Testis (tissue), 3 donors: ENCODE measurements around the gene ZXDC. TPM values are rescaled to one million over a fixed set of nuclear protein-coding genes. Genes with fewer than 3 reads are reported as not detected.

ENCODE experiments used
- DNase-seq: peaks from one replicate; pipeline ENCODE4 v3.0.0-alpha.2; 2019
- H3K27ac ChIP-seq, 2 donors: fragments of 200-600 bp; sonication (generic); one replicate each; pipeline ENCODE4 v1.5.1; 2019
- H3K27me3 ChIP-seq: fragments of 200-600 bp; sonication (generic); one replicate; pipeline ENCODE4 v1.5.1; 2019
- H3K36me3 ChIP-seq: fragments of 200-600 bp; sonication (generic); one replicate; pipeline ENCODE4 v1.5.1; 2017; ENCODE audit warnings: low read depth; ENCODE audit errors: missing control alignments
- H3K4me1 ChIP-seq: fragments of 200-600 bp; sonication (generic); one replicate; pipeline ENCODE4 v1.5.1; 2019
- H3K4me3 ChIP-seq, 2 donors: fragments of 200-600 bp; sonication (generic); one replicate each; pipeline ENCODE4 v1.5.1; 2017 to 2019
- H3K9me3 ChIP-seq: fragments of 200-600 bp; sonication (generic); one replicate; pipeline ENCODE4 v1.5.1; 2017
- POLR2A ChIP-seq: fragments of 450-650 bp; IDR thresholded peaks from one replicate; pipeline ENCODE4 v1.6.1; 2017; ENCODE audit warnings: antibody characterized with exemption, mild to moderate bottlenecking, moderate library complexity
- WGBS, 2 donors: methylation state at CpG; one replicate each; pipeline ENCODE4 v1.1.5; 2018; 5-methylcytosine and 5-hydroxymethylcytosine counted together
- intact Hi-C: fragments of 100-400 bp; cut with DNase I; formaldehyde crosslinking; loops from one replicate; pipeline ENCODE4 v1.15.1; 2023; ENCODE audit warnings: low total_unique reads
- polyA plus RNA-seq: library from polyadenylated mRNA; stranded (reverse); fragments of 350-450 nt; fragmentation: Illumina TruSeq; extraction: RNeasy Lipid Tissue Mini Kit (QIAGEN cat#74804); gene quantifications from one replicate; pipeline ENCODE4 v1.2.3, GENCODE V29; 2014; ENCODE audit warnings: low read depth, low replicate concordance; ENCODE audit not compliant: insufficient read depth
- total RNA-seq, 2 donors: library from RNA; depleted of rRNA; stranded (reverse); fragments of >200 nt; gene quantifications; one replicate each; pipeline ENCODE4 v1.2.3, GENCODE V29; 2016
- TF ChIP-seq, protein P1 (sequence below), 3 experiments: fragments of 450-650 bp in 2 of 3; fragments of 200-600 bp in 1 of 3; sonication (generic) in 1 of 3; IDR thresholded peaks; one replicate each; pipeline ENCODE4 v1.5.1; 2016 to 2019; ENCODE audit warnings: antibody characterized with exemption in 3 of 3, mild to moderate bottlenecking in 2 of 3, moderate library complexity in 1 of 3

The ZXDC gene
- total and polyA plus RNA-seq, 3 donors from 2014 or later, result 25.6 to 80.3 (median 78.9) TPM

DNA sequence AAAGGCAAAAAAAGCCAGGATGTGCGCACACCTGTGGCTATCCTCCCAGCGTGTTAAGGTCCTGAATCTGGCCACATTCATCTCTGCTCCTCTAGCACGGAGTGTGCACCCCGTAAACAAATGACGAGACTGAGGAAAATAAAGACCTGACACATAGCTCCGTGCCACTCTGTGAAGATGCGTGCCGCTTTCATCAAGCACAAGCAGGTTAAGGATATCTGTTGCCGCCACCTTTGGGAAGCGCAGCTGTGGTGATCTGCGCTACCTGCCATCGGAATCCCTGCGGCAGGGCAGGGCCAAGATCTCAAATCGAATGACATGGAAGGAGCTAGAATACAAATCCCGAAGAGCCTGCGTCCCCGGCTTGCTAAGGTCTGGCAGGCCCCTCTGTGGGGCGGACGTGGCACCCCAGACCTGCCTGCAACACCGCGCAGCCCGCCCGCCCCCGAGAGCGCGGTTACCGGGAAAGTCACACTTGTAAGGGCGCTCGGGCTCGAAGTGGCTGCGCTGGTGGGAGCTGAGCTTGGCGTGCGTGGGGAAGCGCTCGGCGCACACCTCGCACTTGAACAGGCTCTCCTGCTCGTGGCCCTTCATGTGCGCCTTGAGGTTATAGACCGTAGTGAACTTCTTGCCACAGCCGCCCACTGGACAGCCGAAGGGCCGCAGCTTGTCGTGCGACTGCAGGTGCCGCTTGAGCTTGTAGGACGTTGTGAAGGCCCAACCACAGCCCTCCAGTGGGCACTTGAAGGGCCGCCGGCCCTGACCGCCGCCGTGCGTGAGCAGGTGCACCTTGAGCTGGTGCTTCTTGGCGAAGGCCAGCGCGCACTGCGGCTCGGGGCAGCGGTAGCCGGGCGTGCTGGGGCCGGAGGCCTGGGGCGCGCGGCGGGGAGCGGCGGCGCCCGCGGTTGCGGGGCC, 936 bp downstream of the ZXDC start:
- DNase-seq, result peak; percentile 49
- intact Hi-C loops, result no loop called here
- WGBS, 2 donors, result 5 to 9% methylated on average over 31 to 44 of the region's 72 CpGs

GRCh38 chr3:126473292-126474168, 2.2 kb downstream of the ZXDC start:
- H3K9me3 ChIP-seq, result no peaks in the 10 kb centered on the region
- intact Hi-C loops, result no loop called here
- TF ChIP-seq, protein P1, sequence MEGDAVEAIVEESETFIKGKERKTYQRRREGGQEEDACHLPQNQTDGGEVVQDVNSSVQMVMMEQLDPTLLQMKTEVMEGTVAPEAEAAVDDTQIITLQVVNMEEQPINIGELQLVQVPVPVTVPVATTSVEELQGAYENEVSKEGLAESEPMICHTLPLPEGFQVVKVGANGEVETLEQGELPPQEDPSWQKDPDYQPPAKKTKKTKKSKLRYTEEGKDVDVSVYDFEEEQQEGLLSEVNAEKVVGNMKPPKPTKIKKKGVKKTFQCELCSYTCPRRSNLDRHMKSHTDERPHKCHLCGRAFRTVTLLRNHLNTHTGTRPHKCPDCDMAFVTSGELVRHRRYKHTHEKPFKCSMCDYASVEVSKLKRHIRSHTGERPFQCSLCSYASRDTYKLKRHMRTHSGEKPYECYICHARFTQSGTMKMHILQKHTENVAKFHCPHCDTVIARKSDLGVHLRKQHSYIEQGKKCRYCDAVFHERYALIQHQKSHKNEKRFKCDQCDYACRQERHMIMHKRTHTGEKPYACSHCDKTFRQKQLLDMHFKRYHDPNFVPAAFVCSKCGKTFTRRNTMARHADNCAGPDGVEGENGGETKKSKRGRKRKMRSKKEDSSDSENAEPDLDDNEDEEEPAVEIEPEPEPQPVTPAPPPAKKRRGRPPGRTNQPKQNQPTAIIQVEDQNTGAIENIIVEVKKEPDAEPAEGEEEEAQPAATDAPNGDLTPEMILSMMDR (IDR thresholded peaks at IDR 0.05), result no peak
- TF ChIP-seq POLR2A, result no peak
- peak overlapping the region in 1 of 2 donors; percentile 68 for H3K4me3 ChIP-seq
- DNase-seq, result no peak
- no peaks in the 10 kb centered on the region for H3K36me3 ChIP-seq
- no peaks in the 10 kb centered on the region for H3K27me3 ChIP-seq
- 45 to 68% methylated on average over 14 of the region's 14 CpGs for WGBS, 2 donors
- H3K27ac ChIP-seq, result no peak overlapping the region
- H3K4me1 ChIP-seq, result peaks cover 27% of the 10 kb centered on the region

More for the DNA sequence above, 936 bp downstream of the ZXDC start:
- Histone ChIP-seq H3K9me3 (no peaks in the 10 kb centered on the region), H3K4me3 (peak overlapping the region; percentile 68 to 88), H3K4me1 (peaks cover 27% of the 10 kb centered on the region), H3K27ac (peak overlapping the region; percentile 36 to 95), H3K27me3 (no peaks in the 10 kb centered on the region), H3K36me3 (no peaks in the 10 kb centered on the region)
- TF ChIP-seq POLR2A, result no peak

GRCh38 chr3:126472277-126473006, 3.2 kb downstream of the ZXDC start:
- no peaks in the 10 kb centered on the region for H3K9me3 ChIP-seq
- 46 to 53% methylated on average over 8 of the region's 8 CpGs for WGBS, 2 donors
- no peaks in the 10 kb centered on the region for H3K27me3 ChIP-seq
- H3K36me3 ChIP-seq, result no peaks in the 10 kb centered on the region
- intact Hi-C loops, result no loop called here
- peak; percentile 43 for DNase-seq
- no peak for TF ChIP-seq POLR2A
- TF ChIP-seq, protein P1 (IDR thresholded peaks at IDR 0.05), result no peak
- H3K4me1 ChIP-seq, result peaks cover 27% of the 10 kb centered on the region
- no peak overlapping the region for H3K27ac ChIP-seq
- no peak overlapping the region for H3K4me3 ChIP-seq

DNA sequence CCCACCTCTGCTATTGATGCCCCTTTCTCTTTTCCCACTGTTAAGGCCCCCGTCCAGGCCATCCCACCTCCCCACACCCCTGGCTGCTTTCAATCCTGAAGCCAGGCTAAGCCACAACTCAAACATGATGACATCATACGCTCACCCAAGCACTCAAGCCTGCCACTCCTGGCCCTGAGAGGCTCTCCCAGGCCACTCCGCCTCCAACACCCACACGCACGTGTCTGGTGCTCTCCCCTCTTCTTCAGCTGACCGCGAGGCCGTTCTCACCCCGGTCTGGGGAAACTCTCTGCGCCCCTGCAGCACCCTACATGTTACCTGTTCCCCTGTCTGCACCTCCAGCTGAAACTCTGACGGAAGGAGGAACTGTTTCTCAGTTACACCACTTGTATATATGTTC, 6.2 kb downstream of the ZXDC start:
- Histone ChIP-seq H3K36me3 (no peaks in the 10 kb centered on the region), H3K4me1 (peaks cover 26% of the 10 kb centered on the region)
- no peak for DNase-seq

More for the DNA sequence above, 6.2 kb downstream of the ZXDC start:
- no peaks in the 10 kb centered on the region for H3K9me3 ChIP-seq
- WGBS, 2 donors, result 93 to 97% methylated on average over 11 of the region's 11 CpGs
- TF ChIP-seq, protein P1 (IDR thresholded peaks at IDR 0.05), result no peak
- TF ChIP-seq POLR2A, result no peak
- no peaks in the 10 kb centered on the region for H3K27me3 ChIP-seq
- H3K27ac ChIP-seq, result no peak overlapping the region
- intact Hi-C loops, result no loop called here
- H3K4me3 ChIP-seq, result no peak overlapping the region
